ENCODE measurements around the gene SMIM38. TPM values are rescaled to one million over a fixed set of nuclear protein-coding genes. Genes with fewer than 3 reads are reported as not detected.

Gene SMIM38
- total RNA-seq, 1 donor from 2014 or later: not detected

DNA sequence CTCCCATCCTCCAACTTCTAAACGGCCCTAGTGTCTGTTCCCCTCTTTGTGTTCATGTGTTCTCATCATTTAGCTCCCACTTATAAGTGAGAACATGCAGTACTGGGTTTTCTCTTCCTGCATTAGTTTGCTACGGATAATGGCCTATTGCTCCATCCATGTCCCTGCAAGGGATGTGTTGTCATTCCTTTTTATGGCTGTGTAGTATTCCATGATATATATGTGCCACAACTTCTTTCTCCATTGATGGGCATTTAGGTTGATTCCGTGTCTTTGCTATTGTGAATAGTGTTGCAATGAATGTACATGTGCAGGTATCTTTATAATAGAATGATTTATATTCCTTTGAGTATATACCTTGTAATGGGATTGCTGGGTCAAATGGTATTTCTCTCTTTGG lies 5.6 kb upstream of the SMIM38 start:
- DNase-seq (ENCODE audit: low read depth): no peak
- TF ChIP-seq, protein P1, sequence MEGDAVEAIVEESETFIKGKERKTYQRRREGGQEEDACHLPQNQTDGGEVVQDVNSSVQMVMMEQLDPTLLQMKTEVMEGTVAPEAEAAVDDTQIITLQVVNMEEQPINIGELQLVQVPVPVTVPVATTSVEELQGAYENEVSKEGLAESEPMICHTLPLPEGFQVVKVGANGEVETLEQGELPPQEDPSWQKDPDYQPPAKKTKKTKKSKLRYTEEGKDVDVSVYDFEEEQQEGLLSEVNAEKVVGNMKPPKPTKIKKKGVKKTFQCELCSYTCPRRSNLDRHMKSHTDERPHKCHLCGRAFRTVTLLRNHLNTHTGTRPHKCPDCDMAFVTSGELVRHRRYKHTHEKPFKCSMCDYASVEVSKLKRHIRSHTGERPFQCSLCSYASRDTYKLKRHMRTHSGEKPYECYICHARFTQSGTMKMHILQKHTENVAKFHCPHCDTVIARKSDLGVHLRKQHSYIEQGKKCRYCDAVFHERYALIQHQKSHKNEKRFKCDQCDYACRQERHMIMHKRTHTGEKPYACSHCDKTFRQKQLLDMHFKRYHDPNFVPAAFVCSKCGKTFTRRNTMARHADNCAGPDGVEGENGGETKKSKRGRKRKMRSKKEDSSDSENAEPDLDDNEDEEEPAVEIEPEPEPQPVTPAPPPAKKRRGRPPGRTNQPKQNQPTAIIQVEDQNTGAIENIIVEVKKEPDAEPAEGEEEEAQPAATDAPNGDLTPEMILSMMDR (conservative IDR thresholded peaks at IDR 0.05; ENCODE audit: low read depth, low read length): no peak
- H3K4me3 ChIP-seq (ENCODE audit: low read depth, low read length): no peak overlapping the region

DNA sequence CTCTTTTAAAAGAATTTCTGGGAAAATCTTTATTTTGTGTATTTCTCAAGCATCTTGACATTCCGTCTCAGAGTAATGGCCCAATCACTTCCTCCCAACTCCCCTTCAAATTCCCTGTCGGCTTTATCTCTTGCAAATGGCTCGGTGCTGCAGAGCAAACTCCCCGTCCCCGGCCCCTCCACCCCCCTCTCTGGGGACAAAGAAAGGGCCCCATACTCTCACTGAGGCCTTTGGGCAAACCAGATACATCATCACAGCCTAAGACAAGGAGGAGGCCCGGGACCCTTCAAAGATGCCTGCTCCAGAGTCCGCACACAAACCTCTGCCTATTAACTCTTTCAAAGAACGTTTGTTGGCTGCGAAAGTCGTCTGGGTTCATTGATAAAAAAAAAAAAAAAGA lies 3.9 kb upstream of the SMIM38 start:
- TF ChIP-seq, protein P1 (conservative IDR thresholded peaks at IDR 0.05; ENCODE audit: low read depth, low read length): no peak
- no peak for DNase-seq (ENCODE audit: low read depth)
- no peak overlapping the region for H3K4me3 ChIP-seq (ENCODE audit: low read depth, low read length)

DNA sequence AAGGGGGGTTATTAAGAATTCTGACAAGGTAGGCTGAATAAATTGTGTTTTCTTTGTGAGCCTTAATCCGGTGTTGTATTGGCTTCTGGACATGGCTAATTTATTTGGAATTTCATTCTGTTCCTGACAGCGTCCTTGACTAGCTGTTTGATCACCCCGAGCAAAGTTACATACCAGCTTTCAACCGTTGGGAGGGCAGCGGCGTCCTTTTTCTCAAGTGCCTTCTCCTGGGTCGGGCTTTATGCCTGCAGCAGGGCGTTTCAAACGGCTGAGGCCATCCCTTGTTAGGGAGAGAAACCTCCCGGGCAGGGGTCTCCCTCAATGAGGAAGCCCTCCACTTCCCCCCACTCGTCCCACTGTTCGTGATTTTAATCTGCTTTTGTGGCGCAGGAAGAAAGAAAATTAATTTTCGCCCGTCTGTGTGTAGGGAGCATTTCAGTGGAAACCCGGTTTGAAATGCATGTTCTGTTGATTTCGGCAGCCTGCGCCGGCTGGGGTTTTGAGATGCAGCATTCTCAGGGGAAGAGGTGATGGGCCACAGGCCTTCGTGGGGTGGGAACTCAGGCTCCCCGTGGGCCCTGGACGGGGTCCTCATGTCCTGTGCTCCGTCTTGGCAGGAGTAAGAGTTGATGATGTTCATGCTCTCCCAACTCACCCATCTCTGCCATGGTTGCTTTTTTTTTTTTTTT lies 2.9 kb upstream of the SMIM38 start:
- TF ChIP-seq, protein P1 (conservative IDR thresholded peaks at IDR 0.05; ENCODE audit: low read depth, low read length): no peak
- DNase-seq (ENCODE audit: low read depth): no peak
- no peak overlapping the region for H3K4me3 ChIP-seq (ENCODE audit: low read depth, low read length)

DNA sequence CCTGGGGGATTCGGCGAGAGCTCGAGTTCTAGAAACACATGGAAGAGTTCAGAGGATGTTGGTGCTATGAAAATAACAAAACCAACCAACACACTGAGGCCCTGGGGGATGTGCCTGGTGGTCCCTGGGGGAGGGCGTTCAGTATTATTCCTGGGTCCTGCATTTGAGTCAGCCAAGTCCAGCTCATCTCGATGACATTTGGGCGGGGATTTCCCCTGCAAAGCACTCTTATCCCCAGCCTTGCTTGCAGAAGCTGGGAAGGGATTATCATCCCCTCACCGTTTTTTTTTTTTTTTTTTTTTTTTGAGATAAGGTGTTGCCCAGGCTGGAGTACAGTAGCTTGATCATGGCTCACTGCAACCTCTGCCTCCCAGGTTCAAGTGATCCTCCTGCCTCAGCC lies 2.1 kb upstream of the SMIM38 start:
- TF ChIP-seq, protein P1 (conservative IDR thresholded peaks at IDR 0.05; ENCODE audit: low read depth, low read length): no peak
- no peak for DNase-seq (ENCODE audit: low read depth)

DNA sequence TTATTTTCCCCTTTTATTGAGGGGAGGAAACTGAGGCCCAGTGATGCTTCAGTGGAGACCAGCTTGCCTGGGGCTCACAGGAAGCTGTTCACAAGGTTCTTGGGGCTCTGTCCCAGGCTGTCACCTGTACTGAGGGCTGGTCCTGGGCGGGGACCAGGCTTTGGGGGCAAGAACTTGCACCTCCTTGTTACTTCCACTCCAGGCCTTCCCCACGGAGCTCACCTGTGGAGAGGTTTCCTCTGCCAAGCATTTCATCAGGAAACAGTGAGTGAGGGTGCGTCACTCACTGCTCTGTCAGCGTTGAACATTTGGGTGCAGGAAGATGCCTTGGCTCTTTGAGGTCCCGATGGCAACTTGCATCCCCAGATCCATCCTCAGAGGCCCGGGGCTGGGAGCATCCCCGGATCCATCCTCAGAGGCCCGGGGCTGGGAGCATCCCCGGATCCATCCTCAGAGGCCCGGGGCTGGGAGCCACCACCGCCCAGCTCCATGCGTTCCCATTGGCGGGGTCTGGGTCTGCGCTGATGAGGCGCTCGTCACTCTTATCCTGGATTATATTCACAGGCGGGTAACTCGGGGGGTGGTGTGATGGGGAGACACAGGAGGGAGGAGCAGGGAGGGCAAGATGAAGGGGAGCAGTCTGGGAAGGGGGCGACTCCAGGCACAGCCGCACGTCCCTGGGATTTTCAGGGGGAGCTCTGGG lies 1.4 kb upstream of the SMIM38 start:
- no peak overlapping the region for H3K4me3 ChIP-seq (ENCODE audit: low read depth, low read length)
- TF ChIP-seq, protein P1 (conservative IDR thresholded peaks at IDR 0.05; ENCODE audit: low read depth, low read length): no peak
- DNase-seq (ENCODE audit: low read depth): no peak

More for the DNA sequence above, 2.1 kb upstream of the SMIM38 start:
- H3K4me3 ChIP-seq (ENCODE audit: low read depth, low read length): no peak overlapping the region

DNA sequence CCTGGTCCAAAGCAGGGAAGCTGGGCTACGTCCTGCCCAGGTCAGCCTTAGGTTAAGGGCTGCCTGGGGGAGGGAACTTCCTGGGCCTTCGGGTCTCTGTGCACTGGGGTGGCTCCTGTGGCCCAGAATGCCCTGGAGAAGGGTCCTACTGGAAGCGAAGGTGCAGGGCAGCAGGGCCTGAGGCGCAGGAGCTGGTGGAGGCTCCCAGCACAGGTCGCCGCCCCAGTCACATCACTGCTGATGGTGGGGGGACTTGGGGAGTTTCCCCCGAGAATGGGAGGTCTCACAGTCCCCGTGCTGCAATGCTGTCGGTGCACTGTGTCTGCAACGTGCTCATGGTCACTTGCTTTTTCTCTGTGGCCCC lies 815 bp upstream of the SMIM38 start:
- H3K4me3 ChIP-seq (ENCODE audit: low read depth, low read length): no peak overlapping the region
- TF ChIP-seq, protein P1 (conservative IDR thresholded peaks at IDR 0.05; ENCODE audit: low read depth, low read length): no peak
- no peak for DNase-seq (ENCODE audit: low read depth)

DNA sequence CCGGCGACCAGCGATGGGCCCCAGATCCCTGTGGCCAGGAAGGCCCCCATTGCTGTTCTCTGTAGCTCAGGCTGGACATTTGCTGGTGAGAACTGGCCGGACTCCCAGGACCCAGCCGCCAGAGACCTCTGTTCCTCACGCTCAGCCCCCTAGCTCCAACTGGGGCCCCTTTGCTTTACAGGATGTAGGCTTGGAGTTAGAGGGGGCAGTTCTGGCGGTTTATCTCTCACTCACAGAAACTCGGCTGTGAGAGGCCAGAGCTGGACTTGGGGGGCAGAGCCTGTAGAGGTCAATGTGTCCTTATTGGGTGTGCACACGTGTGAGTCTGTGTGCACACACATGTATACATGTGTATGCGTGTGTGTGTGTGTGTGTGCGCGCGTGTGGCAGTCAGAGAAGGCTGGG lies 502 bp downstream of the SMIM38 start:
- no peak overlapping the region for H3K4me3 ChIP-seq (ENCODE audit: low read depth, low read length)

More for the DNA sequence above, 502 bp downstream of the SMIM38 start:
- DNase-seq (ENCODE audit: low read depth): no peak
- TF ChIP-seq, protein P1 (conservative IDR thresholded peaks at IDR 0.05; ENCODE audit: low read depth, low read length): no peak
